Keratinocyte (primary cell): Measurements from ENCODE around the gene DSTYK. TPM values are rescaled to one million over a fixed set of nuclear protein-coding genes. Genes with fewer than 3 reads are reported as not detected.

Experiments
- DNase-seq: peaks from one replicate; pipeline ENCODE4 v3.0.0-alpha.2; 2011; ENCODE audit warnings: low read depth, missing footprints, low spot score
- FAIRE-seq: peaks from 2 replicates; lab custom pipeline; 2011; peaks lifted over from hg19 to GRCh38; lab: Jason Lieb, UNC
- H2AFZ ChIP-seq: 2 replicates; pipeline ENCODE4 v1.6.0; 2012; ENCODE audit warnings: low read length, control low read depth, inconsistent platforms; ENCODE audit not compliant: control insufficient read depth
- H3K27ac ChIP-seq: 2 replicates; pipeline ENCODE4 v1.5.1; 2011; ENCODE audit warnings: low read length; ENCODE audit not compliant: control insufficient read depth, insufficient read depth
- H3K27me3 ChIP-seq: 3 replicates; pipeline ENCODE4 v1.6.0; 2011; ENCODE audit warnings: low read length; ENCODE audit not compliant: control insufficient read depth, insufficient read depth; ENCODE audit errors: extremely low read depth
- H3K36me3 ChIP-seq, 2 experiments: 2 replicates in 1 of 2; 3 replicates in 1 of 2; pipeline ENCODE4 v1.5.1; 2011; ENCODE audit warnings: low read length in 2 of 2, mild to moderate bottlenecking in 1 of 2; ENCODE audit not compliant: control insufficient read depth in 2 of 2, insufficient read depth in 2 of 2; ENCODE audit errors: extremely low read depth in 1 of 2
- H3K4me1 ChIP-seq: 3 replicates; pipeline ENCODE4 v1.5.1; 2011; ENCODE audit warnings: low read length; ENCODE audit not compliant: control insufficient read depth, insufficient read depth; ENCODE audit errors: extremely low read depth
- H3K4me2 ChIP-seq: 3 replicates; pipeline ENCODE4 v1.6.0; 2011; ENCODE audit warnings: low read depth, low read length; ENCODE audit not compliant: control insufficient read depth, insufficient read depth; ENCODE audit errors: extremely low read depth
- H3K4me3 ChIP-seq, 3 experiments: fragments of 200-600 bp in 1 of 3; sonication (generic) in 1 of 3; 2 replicates in 2 of 3; 3 replicates in 1 of 3; pipeline ENCODE4 v1.5.1; 2011 to 2016; ENCODE audit warnings: low read length in 3 of 3, mild to moderate bottlenecking in 3 of 3, control low read depth in 2 of 3, inconsistent platforms in 1 of 3, low read depth in 1 of 3, mixed read lengths in 1 of 3, mixed run types in 1 of 3, moderate library complexity in 1 of 3; ENCODE audit not compliant: control insufficient read depth in 2 of 3, insufficient read depth in 2 of 3; ENCODE audit errors: extremely low read depth in 1 of 3
- H3K79me2 ChIP-seq: 2 replicates; pipeline ENCODE4 v1.6.0; 2012; ENCODE audit warnings: low read length; ENCODE audit not compliant: control insufficient read depth, insufficient read depth
- H3K9ac ChIP-seq: 3 replicates; pipeline ENCODE4 v1.6.0; 2011; ENCODE audit warnings: low read length; ENCODE audit not compliant: control insufficient read depth, insufficient read depth; ENCODE audit errors: extremely low read depth
- H3K9me1 ChIP-seq: 3 replicates; pipeline ENCODE4 v1.6.0; 2011; ENCODE audit warnings: low read length; ENCODE audit not compliant: control insufficient read depth, insufficient read depth; ENCODE audit errors: extremely low read depth
- H3K9me3 ChIP-seq: 2 replicates; pipeline ENCODE4 v1.5.1; 2012; ENCODE audit warnings: low read depth, low read length; ENCODE audit not compliant: control insufficient read depth
- H4K20me1 ChIP-seq: 3 replicates; pipeline ENCODE4 v1.6.0; 2011; ENCODE audit warnings: low read length; ENCODE audit not compliant: control insufficient read depth, insufficient read depth; ENCODE audit errors: extremely low read depth
- CTCF ChIP-seq, 3 experiments: IDR thresholded peaks in 1 of 3; conservative IDR thresholded peaks in 1 of 3; optimal IDR thresholded peaks in 1 of 3; 2 replicates in 2 of 3; 3 replicates in 1 of 3; pipeline versions ENCODE3 to v1.5.1; 2011; ENCODE audit warnings: low read length in 3 of 3, mild to moderate bottlenecking in 3 of 3, moderate library complexity in 2 of 3, control low read depth in 1 of 3, inconsistent platforms in 1 of 3; ENCODE audit not compliant: insufficient read depth in 2 of 3; ENCODE audit errors: extremely low read depth in 1 of 3
- EZH2 ChIP-seq: IDR thresholded peaks from one replicate; pipeline ENCODE4 v1.6.1; 2012; ENCODE audit warnings: inconsistent platforms, mild to moderate bottlenecking, low read length, moderate library complexity
- dilution Hi-C: fragments of 300-500 bp; cut with MboI; formaldehyde crosslinking; loops from one replicate; pipeline ENCODE4 v1.7.0; 2020; ENCODE audit warnings: low sequenced_read_pairs; ENCODE audit not compliant: extremely low pct_ligation_motif_present
- polyA plus RNA-seq, 5 experiments: library from polyadenylated mRNA; depleted of rRNA in 3 of 5; stranded (reverse) in 3 of 5; stranded (forward) in 1 of 5; unstranded in 1 of 5; fragments of >200 nt; gene quantifications; 1 replicate in 1 of 5; 2 replicates in 3 of 5; 3 replicates in 1 of 5; pipeline versions ENCODE4 v1.2.1 to v1.2.3, GENCODE V29; 2011 to 2012; ENCODE audit warnings: missing spikeins in 2 of 5, low read depth in 1 of 5, low replicate concordance in 1 of 5

DSTYK gene
- polyA plus RNA-seq, 1 donor (not counting 4 experiments of a cell fraction or from before 2014, with no cell fraction given), result 7.6 TPM

GRCh38 chr1:205258261-205258691, 46.8 kb upstream of the DSTYK start:
- DNase-seq (no peak), FAIRE-seq (no peak)
- Histone ChIP-seq H3K4me2 (peak overlapping the region; percentile 76), H2AFZ (peak overlapping the region; percentile 7), H3K9ac (peak overlapping the region; percentile 46), H3K79me2 (no peaks in the 10 kb centered on the region), H3K9me3 (no peaks in the 10 kb centered on the region), H3K9me1 (no peaks in the 10 kb centered on the region), H3K27ac (peak overlapping the region; percentile 80), H4K20me1 (peaks cover 4% of the 10 kb centered on the region), H3K27me3 (no peaks in the 10 kb centered on the region), H3K4me1 (peaks cover 24% of the 10 kb centered on the region), H3K4me3 (no peak overlapping the region), H3K36me3 (no peaks in the 10 kb centered on the region)
- TF ChIP-seq CTCF (optimal IDR thresholded peaks at IDR 0.05 in 1 of 3, IDR thresholded peaks at IDR 0.05 in 1 of 3, conservative IDR thresholded peaks at IDR 0.05 in 1 of 3; ENCODE audit: extremely low read depth in 1 of 3, insufficient read depth in 2 of 3, low read length in 3 of 3), result no peak
- TF ChIP-seq EZH2, result no peak
- dilution Hi-C loops, result no loop called here

- Histone ChIP-seq H3K9me3 (no peaks in the 10 kb centered on the region), H3K27ac (no peak overlapping the region), H3K4me2 (no peak overlapping the region), H3K9ac (no peak overlapping the region), H3K36me3 (no peaks in the 10 kb centered on the region), H3K27me3 (no peaks in the 10 kb centered on the region), H3K4me3 (no peak overlapping the region), H3K9me1 (no peaks in the 10 kb centered on the region), H3K4me1 (peaks cover 24% of the 10 kb centered on the region), H4K20me1 (peaks cover 4% of the 10 kb centered on the region), H3K79me2 (no peaks in the 10 kb centered on the region), H2AFZ (no peak overlapping the region)
- dilution Hi-C loops, result no loop called here
- no peak for TF ChIP-seq CTCF (optimal IDR thresholded peaks at IDR 0.05 in 1 of 3, IDR thresholded peaks at IDR 0.05 in 1 of 3, conservative IDR thresholded peaks at IDR 0.05 in 1 of 3; ENCODE audit: extremely low read depth in 1 of 3, insufficient read depth in 2 of 3, low read length in 3 of 3)
- TF ChIP-seq EZH2, result no peak
- FAIRE-seq (no peak), DNase-seq (no peak)
Measured at GRCh38 chr1:205257735-205258134, 46.2 kb upstream of the DSTYK start.
